Measurements from ENCODE around the gene GAR1. TPM values are rescaled to one million over a fixed set of nuclear protein-coding genes. Genes with fewer than 3 reads are reported as not detected.
"Not testable (repeated sequence)": the region's sequence is repeated elsewhere in the genome, so short reads cannot be mapped to it uniquely, and the experiment has no call there.

The GAR1 gene
- total RNA-seq, 4 donors from 2014 or later = 5.9 to 14.2 (median 11.3) TPM

DNA sequence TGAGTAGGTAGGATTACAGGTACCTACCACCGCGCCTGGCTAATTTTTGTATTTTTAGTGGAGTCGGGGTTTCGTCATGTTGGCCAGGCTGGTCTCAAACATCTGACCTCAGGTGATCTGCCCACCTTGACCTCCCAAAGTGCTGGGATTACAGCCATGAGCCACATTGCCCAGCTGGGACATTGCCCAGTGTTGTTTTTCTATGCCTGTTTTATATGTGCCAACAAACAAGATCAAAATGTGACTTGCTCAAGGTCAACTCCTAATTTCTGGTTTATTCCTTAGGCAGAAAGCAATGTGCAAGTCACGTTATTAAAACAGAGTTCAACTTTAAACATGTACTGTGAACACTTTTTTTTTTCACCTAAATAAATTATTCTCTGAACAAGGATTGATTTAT lies 35.0 kb downstream of the GAR1 start:
- H3K27me3 ChIP-seq = no peaks in the 10 kb centered on the region
- no peaks in the 10 kb centered on the region for H3K4me1 ChIP-seq
- DNase-seq = no peak
- no peaks in the 10 kb centered on the region for H3K9me3 ChIP-seq
- TF ChIP-seq, protein P1, sequence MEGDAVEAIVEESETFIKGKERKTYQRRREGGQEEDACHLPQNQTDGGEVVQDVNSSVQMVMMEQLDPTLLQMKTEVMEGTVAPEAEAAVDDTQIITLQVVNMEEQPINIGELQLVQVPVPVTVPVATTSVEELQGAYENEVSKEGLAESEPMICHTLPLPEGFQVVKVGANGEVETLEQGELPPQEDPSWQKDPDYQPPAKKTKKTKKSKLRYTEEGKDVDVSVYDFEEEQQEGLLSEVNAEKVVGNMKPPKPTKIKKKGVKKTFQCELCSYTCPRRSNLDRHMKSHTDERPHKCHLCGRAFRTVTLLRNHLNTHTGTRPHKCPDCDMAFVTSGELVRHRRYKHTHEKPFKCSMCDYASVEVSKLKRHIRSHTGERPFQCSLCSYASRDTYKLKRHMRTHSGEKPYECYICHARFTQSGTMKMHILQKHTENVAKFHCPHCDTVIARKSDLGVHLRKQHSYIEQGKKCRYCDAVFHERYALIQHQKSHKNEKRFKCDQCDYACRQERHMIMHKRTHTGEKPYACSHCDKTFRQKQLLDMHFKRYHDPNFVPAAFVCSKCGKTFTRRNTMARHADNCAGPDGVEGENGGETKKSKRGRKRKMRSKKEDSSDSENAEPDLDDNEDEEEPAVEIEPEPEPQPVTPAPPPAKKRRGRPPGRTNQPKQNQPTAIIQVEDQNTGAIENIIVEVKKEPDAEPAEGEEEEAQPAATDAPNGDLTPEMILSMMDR (IDR thresholded peaks at IDR 0.05) = no peak
- no peak for TF ChIP-seq POLR2A (IDR thresholded peaks at IDR 0.05)
- no peak overlapping the region for H3K27ac ChIP-seq
- H3K4me3 ChIP-seq = no peak overlapping the region
- no peaks in the 10 kb centered on the region for H3K36me3 ChIP-seq
- 79 to 96% methylated on average over 3 to 5 of the region's 5 CpGs for WGBS, 2 donors
- intact Hi-C loops (cut with DNase I) = no loop called here

GRCh38 chr4:109859426-109860300 lies 44.1 kb downstream of the GAR1 start:
- H3K4me1 ChIP-seq = peaks cover 0 to 13% (median 0%) of the 10 kb centered on the region in 3 donors
- 63 to 71% methylated on average over 4 of the region's 4 CpGs for WGBS, 2 donors
- intact Hi-C loops (cut with DNase I); H3K27ac ChIP-seq; H3K36me3 ChIP-seq; H3K4me3 ChIP-seq; DNase-seq; H3K27me3 ChIP-seq; H3K9me3 ChIP-seq: not testable (repeated sequence)

GRCh38 chr4:109861271-109861670 lies 45.7 kb downstream of the GAR1 start:
- Histone ChIP-seq H3K4me1 (peaks cover 0 to 13% (median 0%) of the 10 kb centered on the region in 3 donors), H3K27me3 (no peaks in the 10 kb centered on the region), H3K4me3 (no peak overlapping the region), H3K9me3 (no peaks in the 10 kb centered on the region), H3K27ac (no peak overlapping the region), H3K36me3 (no peaks in the 10 kb centered on the region)
- intact Hi-C loops (cut with DNase I) = no loop called here
- 90 to 95% methylated on average over 2 of the region's 2 CpGs for WGBS, 2 donors
- no peak for TF ChIP-seq POLR2A (IDR thresholded peaks at IDR 0.05)
- TF ChIP-seq, protein P1 (IDR thresholded peaks at IDR 0.05) = no peak
- no peak for DNase-seq

- TF ChIP-seq, protein P1 (IDR thresholded peaks at IDR 0.05) = no peak
- no peak overlapping the region for H3K4me3 ChIP-seq
- no peaks in the 10 kb centered on the region for H3K9me3 ChIP-seq
- WGBS, 2 donors = 67 to 75% methylated on average over 3 of the region's 3 CpGs
- H3K4me1 ChIP-seq = peaks cover 0 to 13% (median 0%) of the 10 kb centered on the region in 3 donors
- H3K36me3 ChIP-seq = no peaks in the 10 kb centered on the region
- intact Hi-C loops (cut with DNase I) = no loop called here
- no peak overlapping the region for H3K27ac ChIP-seq
- no peak for DNase-seq
- H3K27me3 ChIP-seq = no peaks in the 10 kb centered on the region
Measured at GRCh38 chr4:109861916-109862511, 46.5 kb downstream of the GAR1 start.

- Histone ChIP-seq H3K36me3 (no peaks in the 10 kb centered on the region), H3K27me3 (no peaks in the 10 kb centered on the region), H3K4me3 (no peak overlapping the region), H3K27ac (no peak overlapping the region), H3K4me1 (peaks cover 0 to 9% (median 0%) of the 10 kb centered on the region in 3 donors), H3K9me3 (no peaks in the 10 kb centered on the region)
- DNase-seq = no peak
- TF ChIP-seq, protein P1 (IDR thresholded peaks at IDR 0.05) = no peak
- no peak for TF ChIP-seq POLR2A (IDR thresholded peaks at IDR 0.05)
- intact Hi-C loops (cut with DNase I) = no loop called here
Measured at GRCh38 chr4:109864134-109864533, 48.6 kb downstream of the GAR1 start.

All from esophagus squamous epithelium (tissue), 5 donors.